AG09319 (cell line): ENCODE measurements around the gene USP6.
"Not testable (repeated sequence)": the region's sequence is repeated elsewhere in the genome, so short reads cannot be mapped to it uniquely, and the experiment has no call there.

ENCODE experiments used
- DNase-seq: peaks from one replicate; pipeline ENCODE4 v3.0.0-alpha.2; 2010; ENCODE audit warnings: low read depth; ENCODE audit errors: extremely low read depth
- TF ChIP-seq, protein P1 (sequence below): IDR thresholded peaks from 2 replicates; pipeline ENCODE4 v1.5.1; 2011; ENCODE audit warnings: low read depth, mild to moderate bottlenecking, inconsistent platforms, low read length, moderate library complexity

Gene USP6

DNA sequence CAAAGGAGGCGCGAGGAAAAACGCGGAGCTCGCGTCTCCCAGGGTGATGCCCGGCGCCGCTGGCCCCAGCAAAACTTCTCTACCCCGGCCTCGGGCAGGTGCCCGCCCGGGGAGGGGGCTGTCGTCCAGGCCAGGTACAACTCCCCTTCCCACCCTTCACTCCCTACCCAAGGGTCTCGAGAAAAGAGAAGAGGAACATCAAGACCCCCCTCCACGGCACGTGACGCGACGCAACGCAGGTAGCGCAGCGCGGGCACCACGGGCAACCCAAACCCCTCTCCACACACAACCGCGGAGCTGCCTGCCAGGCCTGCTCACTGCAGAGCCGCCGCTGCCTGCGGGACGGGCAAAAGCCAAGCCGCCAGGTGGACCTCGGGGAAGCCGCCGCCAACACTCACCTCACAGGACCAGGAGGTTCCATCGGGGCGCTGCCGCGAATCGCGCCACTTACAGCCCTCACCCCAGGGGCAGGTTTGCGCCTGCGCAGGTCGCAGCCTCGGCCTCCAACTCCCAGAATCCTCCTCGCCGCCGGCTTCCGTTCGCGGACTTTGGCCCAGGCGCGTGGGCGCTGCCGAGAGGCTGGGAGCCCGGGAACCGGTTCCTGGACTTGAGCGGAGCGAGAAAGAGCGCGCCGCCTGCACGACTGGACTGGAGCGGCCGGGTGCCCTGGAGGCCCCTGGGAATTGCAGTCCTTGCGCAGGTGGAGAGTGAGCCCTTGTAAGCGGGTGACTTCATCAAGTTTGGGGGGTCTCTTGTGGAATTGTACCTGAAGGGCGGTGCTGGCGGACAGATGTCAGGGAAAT lies 4.2 kb upstream of the USP6 start, which contains the start of gene ZNF232:
ZNF232 (minus strand) TSS at position 477 of the 803 bp plus-strand sequence; CDS start at position 421, 56 bp downstream.
- TF ChIP-seq, protein P1, sequence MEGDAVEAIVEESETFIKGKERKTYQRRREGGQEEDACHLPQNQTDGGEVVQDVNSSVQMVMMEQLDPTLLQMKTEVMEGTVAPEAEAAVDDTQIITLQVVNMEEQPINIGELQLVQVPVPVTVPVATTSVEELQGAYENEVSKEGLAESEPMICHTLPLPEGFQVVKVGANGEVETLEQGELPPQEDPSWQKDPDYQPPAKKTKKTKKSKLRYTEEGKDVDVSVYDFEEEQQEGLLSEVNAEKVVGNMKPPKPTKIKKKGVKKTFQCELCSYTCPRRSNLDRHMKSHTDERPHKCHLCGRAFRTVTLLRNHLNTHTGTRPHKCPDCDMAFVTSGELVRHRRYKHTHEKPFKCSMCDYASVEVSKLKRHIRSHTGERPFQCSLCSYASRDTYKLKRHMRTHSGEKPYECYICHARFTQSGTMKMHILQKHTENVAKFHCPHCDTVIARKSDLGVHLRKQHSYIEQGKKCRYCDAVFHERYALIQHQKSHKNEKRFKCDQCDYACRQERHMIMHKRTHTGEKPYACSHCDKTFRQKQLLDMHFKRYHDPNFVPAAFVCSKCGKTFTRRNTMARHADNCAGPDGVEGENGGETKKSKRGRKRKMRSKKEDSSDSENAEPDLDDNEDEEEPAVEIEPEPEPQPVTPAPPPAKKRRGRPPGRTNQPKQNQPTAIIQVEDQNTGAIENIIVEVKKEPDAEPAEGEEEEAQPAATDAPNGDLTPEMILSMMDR = no peak; the same call in 1 of the 2 replicates

DNA sequence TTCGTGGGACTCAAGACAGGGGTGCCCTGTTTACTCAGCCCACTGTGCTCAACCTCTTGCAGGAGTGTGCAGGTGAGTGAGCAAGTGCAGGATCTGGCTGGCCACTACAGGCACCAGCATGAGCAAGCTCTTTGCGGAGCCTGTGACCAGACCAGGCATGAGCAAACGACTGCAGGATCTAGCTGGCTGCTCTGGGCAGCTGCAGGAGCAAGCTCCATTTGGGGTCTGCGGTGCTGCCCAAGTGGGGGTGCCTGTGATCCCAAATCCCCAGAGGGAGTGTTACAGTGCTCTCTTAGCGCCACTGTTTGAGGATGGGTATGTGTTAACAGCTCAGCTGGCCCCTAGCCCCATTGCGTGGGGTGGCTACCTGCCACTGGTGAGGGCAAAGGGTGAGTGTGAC lies 2.4 kb downstream of the USP6 start:
- no peak for DNase-seq
- TF ChIP-seq, protein P1 = no peak

More for the DNA sequence above, 4.2 kb upstream of the USP6 start, which contains the start of gene ZNF232:
- peak; percentile 76 for DNase-seq

DNA sequence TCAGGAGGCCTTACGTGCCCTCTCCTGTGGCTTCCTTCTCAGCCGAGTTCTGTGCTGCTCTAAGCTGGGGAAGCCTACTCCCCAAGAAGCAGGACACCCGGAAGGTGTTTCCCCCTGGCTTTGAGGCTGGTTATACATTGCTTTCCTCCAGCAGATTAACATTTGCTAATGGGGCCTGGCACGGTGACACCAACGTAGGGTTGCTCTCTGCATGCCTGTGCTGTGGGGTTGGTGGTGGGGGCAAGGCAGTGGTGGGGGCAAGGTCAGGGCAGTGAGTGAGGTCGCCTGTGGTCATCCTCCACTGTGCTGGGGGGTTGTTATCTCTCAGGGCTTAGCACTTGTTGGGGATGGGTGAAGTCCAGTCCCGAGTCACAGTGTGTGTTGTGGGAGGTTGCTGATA lies 4.2 kb downstream of the USP6 start:
- no peak for DNase-seq
- TF ChIP-seq, protein P1 = no peak

DNA sequence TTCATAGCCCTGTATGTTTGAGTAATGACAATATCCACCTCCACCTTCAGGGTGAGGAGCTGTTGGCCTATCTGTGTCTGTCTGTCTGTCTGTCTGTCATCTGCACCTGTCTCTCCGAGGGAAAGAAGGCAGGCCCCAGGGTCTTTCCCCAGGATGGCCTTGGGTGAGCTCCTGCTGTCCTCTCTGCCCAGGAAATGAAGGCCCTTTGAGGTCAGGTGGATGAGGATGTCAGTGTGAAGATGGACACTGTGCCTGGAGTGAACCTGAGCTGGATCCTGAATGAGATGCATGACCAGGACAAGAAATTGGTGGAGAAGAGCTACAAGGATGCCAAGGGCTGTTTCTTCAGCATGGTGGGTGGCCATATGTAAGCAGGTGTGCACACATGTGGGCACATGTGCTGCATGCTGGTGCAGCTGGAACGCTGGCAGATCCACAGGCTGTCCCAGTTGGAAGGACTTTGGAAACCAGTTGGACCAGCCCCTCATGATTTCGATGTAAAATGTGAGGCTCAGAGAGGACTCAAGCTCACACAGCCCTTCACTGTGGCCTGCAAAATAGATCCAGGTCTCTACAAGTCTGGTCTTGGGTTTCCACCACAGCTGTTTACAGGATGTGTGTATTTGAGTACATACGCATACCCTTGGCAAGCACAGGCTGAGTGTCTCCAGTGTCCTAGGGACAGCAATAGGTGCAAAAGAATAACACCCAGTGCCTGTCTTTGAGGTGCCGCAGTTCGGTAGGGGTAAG lies 4.8 kb downstream of the USP6 start:
- DNase-seq = not testable (repeated sequence)

DNA sequence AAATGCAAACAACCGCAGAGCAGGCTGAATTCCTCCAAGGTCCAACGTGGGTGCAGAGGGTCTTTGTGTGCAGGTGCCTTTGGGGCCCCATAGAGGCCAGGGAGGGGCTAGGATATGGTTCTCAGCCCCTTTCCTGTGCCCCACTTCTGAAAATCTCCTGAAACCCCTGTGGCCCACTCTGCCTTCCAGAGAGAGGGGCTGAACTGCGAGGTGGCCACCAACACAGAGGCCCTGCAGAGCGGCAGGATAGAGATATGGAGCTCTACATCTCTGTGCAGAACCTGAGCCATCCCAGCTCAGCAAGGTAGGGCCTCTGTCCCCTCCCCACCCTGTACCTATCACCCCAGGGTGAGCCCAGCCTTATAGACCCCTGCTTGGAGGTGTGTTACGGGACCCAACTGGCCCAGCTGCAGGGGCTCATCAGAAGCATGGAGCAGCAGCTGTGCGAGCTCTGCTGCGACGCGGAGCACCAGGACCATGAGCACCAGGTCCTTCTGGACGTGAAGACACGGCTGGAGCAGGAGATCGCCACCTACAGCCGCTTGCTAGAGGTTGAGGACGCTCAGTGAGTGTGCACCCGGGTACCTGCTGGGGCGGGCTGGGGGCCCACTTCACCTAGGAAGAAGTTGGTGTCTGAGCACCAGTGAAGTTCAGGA lies 5.5 kb downstream of the USP6 start:
- TF ChIP-seq, protein P1 = no peak
- DNase-seq = no peak

DNA sequence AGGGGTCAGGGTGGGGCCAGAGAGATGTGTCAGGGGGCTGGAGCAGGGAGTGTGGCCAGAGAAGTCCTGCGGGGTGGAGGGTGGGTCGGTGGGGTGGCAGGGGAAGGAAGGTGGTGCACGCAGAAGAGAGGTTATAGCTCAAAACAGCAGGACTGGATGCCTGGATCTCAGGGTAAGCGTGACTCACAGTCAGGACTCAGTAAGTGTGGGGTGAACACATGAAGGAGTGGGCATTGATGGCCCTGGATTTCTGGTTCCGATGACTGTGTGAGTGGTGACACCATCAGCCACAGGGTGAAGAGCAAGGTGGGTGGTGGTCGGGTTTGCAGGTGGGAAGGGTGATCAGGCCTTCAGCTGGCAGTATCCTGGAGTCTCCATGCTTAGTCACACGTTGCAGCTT lies 6.2 kb downstream of the USP6 start:
- DNase-seq = not testable (repeated sequence)

DNA sequence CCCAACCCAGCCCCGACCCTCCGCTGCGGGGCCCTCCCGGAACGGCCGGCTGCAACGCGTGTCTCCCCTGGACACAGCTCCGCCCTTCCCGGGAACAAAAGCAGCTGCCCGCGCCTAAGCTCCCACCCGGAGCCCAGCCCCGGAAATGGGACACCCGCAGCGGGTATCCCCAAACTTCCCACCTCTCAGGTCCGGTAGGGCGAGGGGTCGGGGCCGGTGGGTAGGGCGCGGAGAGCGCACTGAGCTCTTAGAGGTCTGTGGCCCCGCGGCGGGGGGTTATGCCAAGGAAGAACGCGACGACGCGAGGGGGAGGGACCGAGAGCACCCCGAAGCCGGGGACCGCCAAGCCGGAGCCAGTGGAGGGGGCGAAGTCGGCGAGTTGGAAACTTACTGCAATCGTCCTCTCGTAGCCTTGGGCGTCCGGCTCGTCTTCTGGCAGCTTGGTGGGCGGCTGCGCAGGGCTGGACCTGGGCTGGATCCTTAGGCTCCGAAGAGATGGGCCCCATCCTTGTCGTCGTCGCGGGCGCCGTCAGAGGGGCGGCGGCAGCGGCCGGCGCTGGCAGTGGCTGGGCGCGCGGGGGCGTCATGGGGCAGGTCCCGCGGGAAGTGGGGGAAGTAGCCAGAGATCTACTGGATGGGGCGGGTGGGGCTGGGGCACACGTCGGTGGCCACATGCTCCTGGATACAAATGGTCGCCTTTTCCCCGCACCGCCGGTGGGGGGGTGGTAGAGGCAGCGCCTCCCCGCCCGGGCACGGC lies 6.9 kb downstream of the USP6 start:
- no peak for DNase-seq
- TF ChIP-seq, protein P1 = no peak
